Endothelial cell of umbilical vein (primary cell): Measurements from ENCODE around the gene RNASEH2B. TPM values are rescaled to one million over a fixed set of nuclear protein-coding genes. Genes with fewer than 3 reads are reported as not detected.

Experiments used
- BruUV-seq: library from RNA; stranded (reverse); fragments of 400-500 nt; replicated peaks from 2 replicates; lab custom pipeline; 2021; lab: Mats Ljungman, UMichigan
- CTCF ChIA-PET: fragments of 300-600, 350-600 bp; sonication (Branson Sonifier 250); formaldehyde crosslinking; loops from one replicate; lab custom pipeline; 2021; ENCODE audit warnings: antibody characterized with exemption, inconsistent platforms; lab: Charles Lee
- POLR2A ChIA-PET: fragments of 300-600, 350-600 bp; sonication (Branson Sonifier 250); formaldehyde crosslinking; loops from one replicate; lab custom pipeline; 2021; ENCODE audit warnings: antibody characterized with exemption, inconsistent platforms; lab: Charles Lee
- DNase-seq: peaks from one replicate; pipeline ENCODE4 v3.0.0-alpha.2; 2011; ENCODE audit warnings: low read depth, low spot score
- FAIRE-seq: peaks from 2 replicates; lab custom pipeline; 2011; peaks lifted over from hg19 to GRCh38; lab: Jason Lieb, UNC
- H2AFZ ChIP-seq: 2 replicates; pipeline ENCODE4 v1.6.0; 2012; ENCODE audit warnings: low read depth, low read length, control low read depth, inconsistent platforms
- H3K27ac ChIP-seq: 2 replicates; pipeline ENCODE4 v1.5.1; 2011; ENCODE audit warnings: low read depth, mild to moderate bottlenecking, control low read depth, low read length, moderate library complexity; ENCODE audit not compliant: insufficient read depth
- H3K27me3 ChIP-seq, 2 experiments: 2 replicates each; pipeline versions ENCODE4 v1.6.0 to v1.6.1; 2011; ENCODE audit warnings: low read length in 2 of 2, mixed read lengths in 1 of 2; ENCODE audit not compliant: control insufficient read depth in 2 of 2, insufficient read depth in 2 of 2
- H3K36me3 ChIP-seq, 2 experiments: 2 replicates in 1 of 2; 3 replicates in 1 of 2; pipeline ENCODE4 v1.5.1; 2011; ENCODE audit warnings: low read length in 2 of 2, mild to moderate bottlenecking in 1 of 2, moderate library complexity in 1 of 2; ENCODE audit not compliant: control insufficient read depth in 2 of 2, insufficient read depth in 2 of 2; ENCODE audit errors: extremely low read depth in 1 of 2
- H3K4me1 ChIP-seq: 3 replicates; pipeline ENCODE4 v1.5.1; 2011; ENCODE audit warnings: mild to moderate bottlenecking, low read length; ENCODE audit not compliant: control insufficient read depth, insufficient read depth; ENCODE audit errors: extremely low read depth
- H3K4me2 ChIP-seq: 2 replicates; pipeline ENCODE4 v1.6.1; 2011; ENCODE audit warnings: low read length, control low read depth, mixed read lengths; ENCODE audit not compliant: insufficient read depth
- H3K4me3 ChIP-seq, 3 experiments: fragments of 200-600 bp in 1 of 3; sonication (generic), shearing (Covaris generic) in 1 of 3; replicated peaks in 1 of 3; 2 replicates each; pipeline ENCODE4 v1.5.1; 2011 to 2016; ENCODE audit warnings: control low read depth in 3 of 3, low read length in 3 of 3, mild to moderate bottlenecking in 2 of 3, inconsistent platforms in 1 of 3, low read depth in 1 of 3, moderate library complexity in 1 of 3; ENCODE audit not compliant: insufficient read depth in 1 of 3
- H3K79me2 ChIP-seq: 2 replicates; pipeline ENCODE4 v1.6.0; 2012; ENCODE audit warnings: low read length, inconsistent platforms; ENCODE audit not compliant: control insufficient read depth, insufficient read depth
- H3K9ac ChIP-seq: replicated peaks from 2 replicates; pipeline ENCODE3; 2011; ENCODE audit warnings: low read length, control low read depth; ENCODE audit not compliant: insufficient read depth; ENCODE audit errors: extremely low read depth
- H3K9me1 ChIP-seq: replicated peaks from 3 replicates; pipeline ENCODE4 v1.6.0; 2011; ENCODE audit warnings: mild to moderate bottlenecking, low read length; ENCODE audit not compliant: control insufficient read depth, insufficient read depth; ENCODE audit errors: extremely low read depth
- H3K9me3 ChIP-seq: replicated peaks from 2 replicates; pipeline ENCODE4 v1.5.1; 2012; ENCODE audit warnings: low read length, inconsistent platforms; ENCODE audit not compliant: control insufficient read depth, insufficient read depth
- H4K20me1 ChIP-seq: replicated peaks from 2 replicates; pipeline ENCODE3; 2011; ENCODE audit warnings: mild to moderate bottlenecking, low read length; ENCODE audit not compliant: control insufficient read depth, insufficient read depth; ENCODE audit errors: extremely low read depth
- EZH2 ChIP-seq: IDR thresholded peaks from 2 replicates; pipeline ENCODE4 v1.6.1; 2012; ENCODE audit warnings: borderline replicate concordance, low read depth, mild to moderate bottlenecking, moderate library complexity, low read length, inconsistent platforms; ENCODE audit not compliant: severe bottlenecking
- FOS ChIP-seq: IDR thresholded peaks from 2 replicates; pipeline ENCODE4 v1.6.1; 2011; ENCODE audit warnings: mild to moderate bottlenecking, low read length, moderate library complexity, borderline replicate concordance; ENCODE audit not compliant: insufficient read depth
- GATA2 ChIP-seq: IDR thresholded peaks from 2 replicates; pipeline ENCODE4 v1.7.0; 2011; ENCODE audit warnings: low read depth, mild to moderate bottlenecking, moderate library complexity, mixed read lengths, low read length; ENCODE audit not compliant: insufficient read length, insufficient read depth
- JUN ChIP-seq: IDR thresholded peaks from 2 replicates; pipeline ENCODE4 v1.6.1; 2011; ENCODE audit warnings: borderline replicate concordance, low read depth; ENCODE audit not compliant: insufficient read length, insufficient read depth
- MYC ChIP-seq: IDR thresholded peaks from one replicate; pipeline ENCODE4 v1.6.1; 2011; ENCODE audit warnings: mild to moderate bottlenecking, low read depth, low read length
- POLR2A ChIP-seq: IDR thresholded peaks from 2 replicates; pipeline ENCODE4 v1.6.1; 2012; ENCODE audit warnings: low read depth, mild to moderate bottlenecking, control low read depth, low read length
- POLR2AphosphoS5 ChIP-seq: IDR thresholded peaks from 2 replicates; pipeline ENCODE4 v1.6.1; 2012; ENCODE audit warnings: low read depth, mild to moderate bottlenecking, control low read depth, low read length, moderate library complexity; ENCODE audit not compliant: insufficient read depth
- dilution Hi-C: fragments of 300-500 bp; cut with MboI; formaldehyde crosslinking; loops from one replicate; pipeline ENCODE4 v1.15.0; 2019; ENCODE audit warnings: low sequenced_read_pairs; ENCODE audit not compliant: extremely low pct_ligation_motif_present
- intact Hi-C: fragments of 100-400 bp; cut with micrococcal nuclease; formaldehyde crosslinking; loops from one replicate; pipeline ENCODE4 v1.10.0; 2022
- polyA plus RNA-seq, 4 experiments: library from polyadenylated mRNA; depleted of rRNA in 3 of 4; stranded (reverse) in 3 of 4; unstranded in 1 of 4; fragments of >200 nt; gene quantifications; 2 replicates each; pipeline versions ENCODE4 v1.2.1 to v1.2.3, GENCODE V29; 2011 to 2012; ENCODE audit warnings: missing spikeins in 1 of 4
- total RNA-seq: library from RNA; stranded (reverse); gene quantifications from 2 replicates; pipeline ENCODE4 v1.2.3, GENCODE V29; 2021
- TF ChIP-seq, protein P1 (sequence below): IDR thresholded peaks from 2 replicates; pipeline ENCODE4 v1.6.1; 2011; ENCODE audit not compliant: insufficient read depth, insufficient read length
- TF ChIP-seq, protein P2 (sequence below), 2 donors: IDR thresholded peaks; 1 replicate in 1 of 2; 2 replicates in 1 of 2; pipeline ENCODE4 v1.5.1; 2011; ENCODE audit warnings: low read length in 2 of 2, mild to moderate bottlenecking in 2 of 2, moderate library complexity in 2 of 2, control low read depth in 1 of 2, inconsistent platforms in 1 of 2, low read depth in 1 of 2; ENCODE audit not compliant: insufficient read depth in 1 of 2; ENCODE audit errors: extremely low read depth in 1 of 2

The RNASEH2B gene
- total and polyA plus RNA-seq, 2 donors (not counting 3 experiments of a cell fraction or from before 2014, with no cell fraction given), result 8.9 to 25.1 TPM

DNA sequence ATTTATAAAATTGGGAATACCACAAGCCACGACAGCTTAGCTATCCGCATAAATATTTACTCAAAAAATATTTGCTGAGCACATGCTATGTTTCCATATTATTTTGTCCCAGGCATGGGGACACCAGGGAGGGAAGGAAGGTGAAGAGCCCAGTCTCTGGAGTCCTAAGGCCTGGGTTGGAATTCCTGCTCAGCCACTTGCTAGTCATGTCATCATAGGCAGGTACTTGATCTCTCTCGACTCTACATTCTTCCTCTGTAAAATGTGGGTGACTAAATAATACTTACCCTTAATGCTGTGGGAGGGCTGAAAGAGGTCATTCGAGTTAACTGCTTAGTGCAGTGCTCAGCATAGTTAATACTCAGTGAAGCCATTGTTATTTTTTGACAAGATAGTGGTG is 4.3 kb upstream of the RNASEH2B start:
- no peaks in the 10 kb centered on the region for H3K36me3 ChIP-seq
- POLR2A ChIA-PET, result no interaction called here
- H3K4me3 ChIP-seq, result no peak overlapping the region
- TF ChIP-seq EZH2 (no peak), JUN (no peak), POLR2AphosphoS5 (no peak), MYC (no peak), GATA2 (no peak), POLR2A (no peak), FOS (no peak)
- TF ChIP-seq, protein P1, sequence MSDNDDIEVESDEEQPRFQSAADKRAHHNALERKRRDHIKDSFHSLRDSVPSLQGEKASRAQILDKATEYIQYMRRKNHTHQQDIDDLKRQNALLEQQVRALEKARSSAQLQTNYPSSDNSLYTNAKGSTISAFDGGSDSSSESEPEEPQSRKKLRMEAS, result no peak
- TF ChIP-seq, protein P2, sequence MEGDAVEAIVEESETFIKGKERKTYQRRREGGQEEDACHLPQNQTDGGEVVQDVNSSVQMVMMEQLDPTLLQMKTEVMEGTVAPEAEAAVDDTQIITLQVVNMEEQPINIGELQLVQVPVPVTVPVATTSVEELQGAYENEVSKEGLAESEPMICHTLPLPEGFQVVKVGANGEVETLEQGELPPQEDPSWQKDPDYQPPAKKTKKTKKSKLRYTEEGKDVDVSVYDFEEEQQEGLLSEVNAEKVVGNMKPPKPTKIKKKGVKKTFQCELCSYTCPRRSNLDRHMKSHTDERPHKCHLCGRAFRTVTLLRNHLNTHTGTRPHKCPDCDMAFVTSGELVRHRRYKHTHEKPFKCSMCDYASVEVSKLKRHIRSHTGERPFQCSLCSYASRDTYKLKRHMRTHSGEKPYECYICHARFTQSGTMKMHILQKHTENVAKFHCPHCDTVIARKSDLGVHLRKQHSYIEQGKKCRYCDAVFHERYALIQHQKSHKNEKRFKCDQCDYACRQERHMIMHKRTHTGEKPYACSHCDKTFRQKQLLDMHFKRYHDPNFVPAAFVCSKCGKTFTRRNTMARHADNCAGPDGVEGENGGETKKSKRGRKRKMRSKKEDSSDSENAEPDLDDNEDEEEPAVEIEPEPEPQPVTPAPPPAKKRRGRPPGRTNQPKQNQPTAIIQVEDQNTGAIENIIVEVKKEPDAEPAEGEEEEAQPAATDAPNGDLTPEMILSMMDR (IDR thresholded peaks at IDR 0.05; ENCODE audit: extremely low read depth in 1 of 2, insufficient read depth in 1 of 2, low read depth in 1 of 2, low read length in 2 of 2), result no peak
- dilution Hi-C loops, result no loop called here
- H3K4me2 ChIP-seq, result no peak overlapping the region
- H4K20me1 ChIP-seq, result no peaks in the 10 kb centered on the region
- H3K4me1 ChIP-seq, result peaks cover 2% of the 10 kb centered on the region
- H3K79me2 ChIP-seq, result peaks cover under 1% of the 10 kb centered on the region
- FAIRE-seq (no peak), DNase-seq (no peak)
- no peaks in the 10 kb centered on the region for H3K9me3 ChIP-seq
- BruUV-seq, result no TSS peak
- H3K9me1 ChIP-seq, result no peaks in the 10 kb centered on the region
- intact Hi-C loops, result no loop called here
- H2AFZ ChIP-seq, result no peak overlapping the region
- CTCF ChIA-PET, result no interaction called here
- H3K27me3 ChIP-seq, result no peaks in the 10 kb centered on the region
- no peak overlapping the region for H3K27ac ChIP-seq
- H3K9ac ChIP-seq, result no peak overlapping the region
